Thyroid gland (tissue), 4 donors: Measurements from ENCODE around the gene SMYD4. TPM values are rescaled to one million over a fixed set of nuclear protein-coding genes. Genes with fewer than 3 reads are reported as not detected.
"Not testable (repeated sequence)": the region's sequence is repeated elsewhere in the genome, so short reads cannot be mapped to it uniquely, and the experiment has no call there.

ENCODE experiments used
- DNase-seq, 2 donors: peaks; one replicate each; pipeline ENCODE4 v3.0.0-alpha.2; 2019
- H3K27ac ChIP-seq, 3 donors: fragments of 200-600 bp; sonication (generic); 1 replicate in 2 of 3; 2 replicates in 1 of 3; pipeline ENCODE4 v1.5.1; 2016 to 2019; ENCODE audit warnings: mild to moderate bottlenecking in 1 of 3, moderate library complexity in 1 of 3
- H3K27me3 ChIP-seq: fragments of 200-600 bp; sonication (generic); one replicate; pipeline ENCODE4 v1.5.1; 2019
- H3K36me3 ChIP-seq, 2 donors: fragments of 200-600 bp; sonication (generic); one replicate each; pipeline ENCODE4 v1.5.1; 2016 to 2019
- H3K4me1 ChIP-seq, 2 donors: fragments of 200-600 bp; sonication (generic); one replicate each; pipeline ENCODE4 v1.5.1; 2017 to 2019
- H3K4me3 ChIP-seq, 3 donors: fragments of 200-600 bp; sonication (generic); replicated peaks in 1 of 3; 1 replicate in 2 of 3; 2 replicates in 1 of 3; pipeline ENCODE4 v1.5.1; 2016; ENCODE audit warnings: mild to moderate bottlenecking in 1 of 3
- H3K9me3 ChIP-seq: fragments of 200-600 bp; sonication (generic); one replicate; pipeline ENCODE4 v1.5.1; 2017
- CTCF ChIP-seq, 6 experiments: fragments of 200-600 bp in 3 of 6; fragments of 450-650 bp in 3 of 6; sonication (generic) in 3 of 6; IDR thresholded peaks; one replicate each; pipeline ENCODE4 v1.5.1; 2016 to 2019; ENCODE audit warnings: antibody characterized with exemption in 6 of 6, mild to moderate bottlenecking in 2 of 6, inconsistent platforms in 1 of 6, moderate library complexity in 1 of 6
- POLR2A ChIP-seq, 2 donors: fragments of 450-650 bp; IDR thresholded peaks; one replicate each; pipeline ENCODE4 v1.6.1; 2017; ENCODE audit warnings: antibody characterized with exemption in 2 of 2, mild to moderate bottlenecking in 2 of 2, moderate library complexity in 1 of 2
- WGBS, 2 donors: methylation state at CpG; one replicate each; pipeline ENCODE4 v1.1.5; 2017; 5-methylcytosine and 5-hydroxymethylcytosine counted together
- intact Hi-C: fragments of 100-400 bp; cut with DNase I; formaldehyde crosslinking; loops from one replicate; pipeline ENCODE4 v1.15.1; 2023
- total RNA-seq, 4 donors: library from RNA; depleted of rRNA; stranded (reverse); fragments of >200 nt; gene quantifications; one replicate each; pipeline ENCODE4 v1.2.3, GENCODE V29; 2016

SMYD4 gene
- total RNA-seq, 4 donors from 2014 or later: 19.3 to 21.9 (median 20.4) TPM

- TF ChIP-seq CTCF (IDR thresholded peaks at IDR 0.05) (no peak), POLR2A (IDR thresholded peaks at IDR 0.05) (no peak)
- no peak for DNase-seq
- Histone ChIP-seq H3K4me3 (no peak overlapping the region), H3K27me3 (no peaks in the 10 kb centered on the region), H3K36me3 (peaks cover 8 to 12% of the 10 kb centered on the region in 2 donors), H3K4me1 (no peaks in the 10 kb centered on the region), H3K27ac (no peak overlapping the region), H3K9me3 (no peaks in the 10 kb centered on the region)
- intact Hi-C loops: no loop called here
- WGBS, 2 donors: 89 to 93% methylated on average over 19 to 20 of the region's 20 CpGs
Measured at GRCh38 chr17:1810450-1811103, 19.1 kb downstream of the SMYD4 start.

GRCh38 chr17:1809815-1810214 is 19.9 kb downstream of the SMYD4 start:
- H3K4me1 ChIP-seq, H3K9me3 ChIP-seq, H3K4me3 ChIP-seq, H3K27me3 ChIP-seq, DNase-seq, H3K27ac ChIP-seq, intact Hi-C loops: not testable (repeated sequence)
- WGBS, 2 donors: 97 to 100% methylated on average over 8 of the region's 8 CpGs
- H3K36me3 ChIP-seq: peaks cover 8 to 12% of the 10 kb centered on the region in 2 donors

GRCh38 chr17:1808644-1809043 is 21.1 kb downstream of the SMYD4 start:
- Histone ChIP-seq H3K27me3 (no peaks in the 10 kb centered on the region), H3K4me1 (no peaks in the 10 kb centered on the region), H3K36me3 (peaks cover 8 to 17% of the 10 kb centered on the region in 2 donors), H3K4me3 (no peak overlapping the region), H3K9me3 (no peaks in the 10 kb centered on the region), H3K27ac (no peak overlapping the region)
- intact Hi-C loops: no loop called here
- TF ChIP-seq POLR2A (IDR thresholded peaks at IDR 0.05) (no peak), CTCF (IDR thresholded peaks at IDR 0.05) (no peak)
- DNase-seq: no peak
- 80 to 92% methylated on average over 2 of the region's 2 CpGs for WGBS, 2 donors

GRCh38 chr17:1807890-1808289 is 21.8 kb downstream of the SMYD4 start:
- TF ChIP-seq CTCF (IDR thresholded peaks at IDR 0.05): no peak
- no peak for TF ChIP-seq POLR2A (IDR thresholded peaks at IDR 0.05)
- no peak overlapping the region for H3K27ac ChIP-seq
- 90 to 91% methylated on average over 6 of the region's 6 CpGs for WGBS, 2 donors
- intact Hi-C loops: no loop called here
- no peaks in the 10 kb centered on the region for H3K4me1 ChIP-seq
- H3K27me3 ChIP-seq: no peaks in the 10 kb centered on the region
- no peak overlapping the region for H3K4me3 ChIP-seq
- H3K36me3 ChIP-seq: peaks cover 8 to 17% of the 10 kb centered on the region in 2 donors
- DNase-seq: no peak
- H3K9me3 ChIP-seq: no peaks in the 10 kb centered on the region

GRCh38 chr17:1803280-1803679 is 26.4 kb downstream of the SMYD4 start:
- no peak for DNase-seq
- no peak overlapping the region for H3K27ac ChIP-seq
- no peak for TF ChIP-seq POLR2A (IDR thresholded peaks at IDR 0.05)
- no peak for TF ChIP-seq CTCF (IDR thresholded peaks at IDR 0.05)
- H3K4me1 ChIP-seq: no peaks in the 10 kb centered on the region
- 85 to 96% methylated on average over 6 of the region's 6 CpGs for WGBS, 2 donors
- H3K36me3 ChIP-seq: peaks cover 0 to 16% of the 10 kb centered on the region in 2 donors
- no peaks in the 10 kb centered on the region for H3K9me3 ChIP-seq
- no peaks in the 10 kb centered on the region for H3K27me3 ChIP-seq
- intact Hi-C loops: no loop called here
- H3K4me3 ChIP-seq: no peak overlapping the region
